GM19452 (cell line): ENCODE results near the gene SEMA4D.

ENCODE experiments used
- ATAC-seq: cut with Tn5 transposase; IDR thresholded peaks from one replicate; pipeline ENCODE4 v1.9.1; 2021; ENCODE audit not compliant: unreplicated experiment

Gene SEMA4D

GRCh38 chr9:89468281-89468960 is 29.5 kb downstream of the SEMA4D start:
- no peak for ATAC-seq

GRCh38 chr9:89467278-89467625 is 30.7 kb downstream of the SEMA4D start:
- ATAC-seq, result peak; percentile 20

GRCh38 chr9:89466451-89467277 is 31.2 kb downstream of the SEMA4D start:
- ATAC-seq, result peak; percentile 69

DNA sequence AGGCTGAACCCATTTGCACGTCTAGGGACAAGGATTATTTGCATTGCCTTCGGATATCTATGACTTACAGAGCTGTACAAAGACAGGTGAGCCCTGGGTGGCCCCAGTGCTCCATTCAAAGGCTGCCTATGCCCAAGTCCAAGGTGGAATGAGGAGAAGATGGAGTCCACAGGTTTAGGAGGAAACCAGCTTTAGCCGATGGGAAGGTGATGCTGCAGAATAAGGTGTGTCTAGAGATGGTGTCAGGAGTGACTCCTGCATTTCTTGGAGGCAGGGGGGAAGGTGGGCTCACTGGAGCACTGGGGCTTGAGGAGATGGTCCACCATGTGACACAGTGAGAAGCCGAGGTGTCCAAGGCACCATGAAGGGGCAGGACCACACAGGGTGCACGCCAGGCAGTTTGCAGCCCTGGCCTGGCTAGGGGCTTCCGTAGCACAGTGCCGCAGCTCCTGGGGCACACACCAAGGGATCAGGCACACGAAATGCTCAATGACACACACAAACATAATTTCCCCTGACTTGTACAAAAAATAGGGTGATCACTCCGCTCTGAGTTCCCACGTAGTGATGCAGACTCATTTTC is 32.1 kb downstream of the SEMA4D start:
- no peak for ATAC-seq

- no peak for ATAC-seq
Observed at GRCh38 chr9:89465001-89465451, 32.9 kb downstream of the SEMA4D start.

GRCh38 chr9:89464300-89464901 is 33.5 kb downstream of the SEMA4D start:
- ATAC-seq, result peak; percentile 29

- ATAC-seq, result no peak
Observed at GRCh38 chr9:89462817-89463683, 34.9 kb downstream of the SEMA4D start.

- no peak for ATAC-seq
Observed at GRCh38 chr9:89462199-89462598, 35.7 kb downstream of the SEMA4D start.

GRCh38 chr9:89461265-89461664 is 36.6 kb downstream of the SEMA4D start:
- ATAC-seq, result no peak

DNA sequence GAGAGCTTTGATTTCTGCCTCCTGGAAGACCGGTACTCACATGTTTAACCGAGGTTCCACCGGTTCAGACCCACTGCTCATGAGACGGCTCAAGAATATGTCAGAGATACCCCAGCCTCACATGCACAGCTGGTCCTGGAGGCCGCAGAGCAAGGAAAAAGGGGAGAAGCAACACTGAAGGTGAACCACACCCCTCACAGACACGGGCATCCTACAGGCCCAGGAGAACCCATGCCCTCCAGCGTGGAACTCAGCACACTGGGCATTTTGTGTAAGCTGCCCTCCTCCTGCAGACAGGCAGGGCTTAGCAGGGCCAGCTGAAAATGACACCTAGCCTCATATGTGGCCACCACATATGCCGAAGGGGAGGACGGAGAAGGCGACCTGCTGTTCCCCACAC is 37.4 kb downstream of the SEMA4D start:
- no peak for ATAC-seq

DNA sequence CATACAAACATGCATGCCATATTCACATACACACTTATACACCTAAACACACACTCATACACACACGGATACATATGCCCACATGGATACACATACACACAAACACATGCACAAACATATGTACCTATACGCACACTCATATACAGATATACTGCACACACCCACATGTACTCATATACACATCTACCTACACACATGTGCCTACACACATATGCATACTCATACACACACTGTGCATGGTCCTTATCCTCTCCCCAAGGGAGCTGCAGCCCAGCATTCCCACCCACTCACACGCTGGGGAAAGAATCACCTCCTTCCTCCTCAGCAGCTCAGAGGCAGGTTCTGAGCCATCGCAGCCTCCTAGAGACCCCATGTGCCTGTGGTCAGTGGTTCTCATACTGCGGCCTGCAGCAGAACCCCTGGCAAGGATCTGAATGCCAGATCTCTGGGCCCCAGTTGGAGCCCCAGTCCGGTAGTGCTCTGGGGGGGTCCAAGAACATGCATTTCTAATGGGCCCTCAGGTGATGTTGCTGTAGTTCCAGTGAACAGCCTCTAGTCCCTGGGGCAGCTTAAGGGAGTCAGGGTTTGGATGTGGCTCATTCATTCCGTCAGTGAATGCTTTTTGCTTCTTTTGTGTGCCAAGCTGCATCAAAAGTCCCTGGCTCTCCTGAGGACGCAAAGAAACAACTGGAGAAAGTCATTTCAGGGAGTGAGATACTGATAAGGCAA is 39.0 kb downstream of the SEMA4D start:
- no peak for ATAC-seq

DNA sequence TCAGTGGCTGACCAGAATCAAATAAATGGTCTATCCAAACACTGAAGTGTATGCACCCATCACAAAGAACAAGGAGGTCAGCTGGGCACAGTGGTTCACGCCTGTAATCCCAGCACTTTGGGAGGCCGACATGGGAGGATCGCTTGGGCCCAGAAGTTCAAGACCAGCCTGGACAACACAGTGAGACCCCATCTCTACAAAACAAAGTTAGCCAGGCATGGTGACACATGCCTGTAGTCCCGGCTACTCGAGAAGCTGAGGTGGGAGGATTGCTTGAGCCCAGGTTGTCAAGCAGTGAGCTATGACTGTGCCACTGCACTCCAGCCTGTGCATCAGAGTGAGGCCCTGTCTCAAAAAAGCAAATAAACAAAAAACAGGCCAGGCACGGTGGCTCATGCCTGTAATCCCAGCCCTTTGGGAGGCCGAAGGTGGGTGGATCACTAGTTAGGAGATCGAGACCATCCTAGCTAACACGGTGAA is 40.5 kb downstream of the SEMA4D start:
- ATAC-seq, result no peak

GRCh38 chr9:89455356-89455824 is 42.5 kb downstream of the SEMA4D start:
- no peak for ATAC-seq

GRCh38 chr9:89454498-89455355 is 43.2 kb downstream of the SEMA4D start:
- ATAC-seq, result no peak

DNA sequence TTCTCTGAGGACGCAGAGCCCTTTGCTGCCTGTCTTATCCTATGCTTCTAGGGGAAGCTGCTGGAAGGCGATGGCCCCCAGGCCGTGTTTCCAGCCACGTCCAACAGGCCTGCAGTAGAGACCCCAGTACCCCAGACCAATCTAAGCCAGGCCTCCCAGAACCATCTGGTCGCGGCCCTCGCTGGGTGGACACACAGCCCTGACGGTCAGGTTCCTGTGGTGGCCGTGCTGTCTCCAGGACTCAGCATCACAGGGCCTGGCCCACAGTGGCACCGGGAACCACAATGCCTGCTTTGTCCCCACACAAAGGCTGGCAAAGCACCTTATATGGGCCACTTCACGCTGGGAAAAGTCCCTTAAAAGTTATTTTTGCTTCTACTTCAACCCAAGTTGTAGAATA is 44.5 kb downstream of the SEMA4D start:
- ATAC-seq, result no peak

DNA sequence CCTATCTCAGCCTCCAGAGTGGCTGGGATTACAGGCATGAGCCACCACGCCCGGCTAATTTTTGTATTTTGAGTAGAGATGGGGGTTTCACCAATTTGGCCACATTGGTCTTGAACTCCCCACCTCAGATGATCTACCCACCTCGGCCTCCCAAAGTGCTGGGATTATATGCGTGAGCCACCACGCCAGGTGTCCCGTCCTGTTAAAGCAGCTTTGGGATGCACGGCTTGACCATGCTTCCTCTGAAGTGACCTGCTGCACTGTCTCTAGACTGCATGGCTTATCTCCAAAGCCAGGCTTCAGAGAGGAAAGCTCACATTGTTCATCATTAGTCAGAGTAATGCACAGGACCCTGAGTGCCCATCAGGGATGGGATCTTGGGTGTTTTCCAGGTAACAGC is 45.4 kb downstream of the SEMA4D start:
- ATAC-seq, result no peak

DNA sequence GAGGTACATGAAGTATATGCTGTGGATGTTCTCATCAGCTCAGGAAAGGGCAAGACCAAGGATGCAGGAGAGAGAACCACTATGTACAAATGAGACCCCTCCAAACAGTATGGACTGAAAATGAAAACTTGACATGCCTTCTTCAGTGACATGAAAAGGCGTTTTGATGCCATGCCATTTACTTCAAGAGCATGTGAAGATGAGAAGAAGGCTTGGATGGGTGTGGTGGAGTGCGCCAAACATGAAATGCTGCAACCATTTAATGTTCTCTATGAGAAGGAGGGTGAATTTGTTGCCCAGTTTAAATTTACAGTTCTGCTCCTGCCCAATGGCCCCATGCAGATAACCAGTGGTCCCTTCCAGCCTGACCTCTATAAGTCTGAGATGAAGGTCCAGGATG is 47.7 kb downstream of the SEMA4D start:
- ATAC-seq, result no peak

GRCh38 chr9:89449261-89449671 is 48.6 kb downstream of the SEMA4D start:
- no peak for ATAC-seq

GRCh38 chr9:89448821-89449220 is 49.1 kb downstream of the SEMA4D start:
- no peak for ATAC-seq
